Measurements from ENCODE around the gene INSL3. TPM values are rescaled to one million over a fixed set of nuclear protein-coding genes. Genes with fewer than 3 reads are reported as not detected.

The INSL3 gene
- total and polyA plus RNA-seq, 2 donors (not counting 3 experiments of a cell fraction or from before 2014, with no cell fraction given), result not detected

GRCh38 chr19:17796838-17797423 is 24.4 kb downstream of the INSL3 start:
- H3K9me1 ChIP-seq (replicated peaks; ENCODE audit: control insufficient read depth, extremely low read depth, insufficient read depth, low read length), result no peaks in the 10 kb centered on the region
- H3K79me2 ChIP-seq (ENCODE audit: control insufficient read depth, insufficient read depth, low read length), result no peaks in the 10 kb centered on the region
- dilution Hi-C loops (cut with MboI; ENCODE audit: extremely low pct_ligation_motif_present, low sequenced_read_pairs), result no loop called here
- no peak overlapping the region for H3K4me3 ChIP-seq (replicated peaks in 1 of 3; ENCODE audit: insufficient read depth in 1 of 3, low read depth in 1 of 3, low read length in 3 of 3)
- no peaks in the 10 kb centered on the region for H4K20me1 ChIP-seq (replicated peaks; ENCODE audit: control insufficient read depth, extremely low read depth, insufficient read depth, low read length)
- H3K27me3 ChIP-seq (ENCODE audit: control insufficient read depth in 2 of 2, insufficient read depth in 2 of 2, low read length in 2 of 2), result peaks cover 13 to 14% of the 10 kb centered on the region in 2 experiments
- no peak for DNase-seq (ENCODE audit: low read depth, low spot score)
- BruUV-seq (replicated peaks), result no TSS peak
- FAIRE-seq, result no peak
- peaks cover 3% of the 10 kb centered on the region for H3K4me1 ChIP-seq (ENCODE audit: control insufficient read depth, extremely low read depth, insufficient read depth, low read length)
- no peaks in the 10 kb centered on the region for H3K9me3 ChIP-seq (replicated peaks; ENCODE audit: control insufficient read depth, insufficient read depth, low read length)
- no peaks in the 10 kb centered on the region for H3K36me3 ChIP-seq (ENCODE audit: control insufficient read depth in 2 of 2, extremely low read depth in 1 of 2, insufficient read depth in 2 of 2, low read length in 2 of 2)
- ChIA-PET CTCF (interaction anchor here (1.0 to 1.2 kb wide), 2 partner anchors 14 to 59 kb away, joined by 3 read pairs; no protein-coding TSS in a partner anchor), POLR2A (no interaction called here)
- H3K27ac ChIP-seq (ENCODE audit: insufficient read depth, low read depth, low read length), result no peak overlapping the region
- TF ChIP-seq MYC (IDR thresholded peaks at IDR 0.05; ENCODE audit: low read depth, low read length) (no peak), EZH2 (IDR thresholded peaks at IDR 0.05; ENCODE audit: borderline replicate concordance, low read depth, low read length, severe bottlenecking) (no peak)
- intact Hi-C loops (cut with micrococcal nuclease), result no loop called here
- no peak overlapping the region for H3K4me2 ChIP-seq (ENCODE audit: insufficient read depth, low read length)
- no peak overlapping the region for H2AFZ ChIP-seq (ENCODE audit: low read depth, low read length)
- H3K9ac ChIP-seq (replicated peaks; ENCODE audit: extremely low read depth, insufficient read depth, low read length), result no peak overlapping the region

- DNase-seq (ENCODE audit: low read depth, low spot score), result no peak
- POLR2A ChIA-PET, result interaction anchor here (0.6 kb wide), 1 partner anchor 57 kb away, joined by 3 read pairs; no protein-coding TSS in a partner anchor
Measured at GRCh38 chr19:17796013-17796837, 25.1 kb downstream of the INSL3 start.

More at GRCh38 chr19:17796013-17796837, 25.1 kb downstream of the INSL3 start:
- FAIRE-seq, result no peak
- no TSS peak for BruUV-seq (replicated peaks)
- TF ChIP-seq GATA2 (IDR thresholded peaks at IDR 0.05; ENCODE audit: insufficient read depth, insufficient read length, low read depth, low read length) (no peak), POLR2A (IDR thresholded peaks at IDR 0.05; ENCODE audit: low read depth, low read length) (no peak), MYC (IDR thresholded peaks at IDR 0.05; ENCODE audit: low read depth, low read length) (no peak), EZH2 (IDR thresholded peaks at IDR 0.05; ENCODE audit: borderline replicate concordance, low read depth, low read length, severe bottlenecking) (no peak)
- no peaks in the 10 kb centered on the region for H4K20me1 ChIP-seq (replicated peaks; ENCODE audit: control insufficient read depth, extremely low read depth, insufficient read depth, low read length)
- no peak overlapping the region for H2AFZ ChIP-seq (ENCODE audit: low read depth, low read length)
- intact Hi-C loops (cut with micrococcal nuclease) (no loop called here), dilution Hi-C loops (cut with MboI; ENCODE audit: extremely low pct_ligation_motif_present, low sequenced_read_pairs) (no loop called here)
- no peak overlapping the region for H3K4me3 ChIP-seq (replicated peaks in 1 of 3; ENCODE audit: insufficient read depth in 1 of 3, low read depth in 1 of 3, low read length in 3 of 3)
- no peak overlapping the region for H3K4me2 ChIP-seq (ENCODE audit: insufficient read depth, low read length)
- H3K36me3 ChIP-seq (ENCODE audit: control insufficient read depth in 2 of 2, extremely low read depth in 1 of 2, insufficient read depth in 2 of 2, low read length in 2 of 2), result no peaks in the 10 kb centered on the region
- H3K9me3 ChIP-seq (replicated peaks; ENCODE audit: control insufficient read depth, insufficient read depth, low read length), result no peaks in the 10 kb centered on the region
- H3K9me1 ChIP-seq (replicated peaks; ENCODE audit: control insufficient read depth, extremely low read depth, insufficient read depth, low read length), result no peaks in the 10 kb centered on the region
- no peak overlapping the region for H3K9ac ChIP-seq (replicated peaks; ENCODE audit: extremely low read depth, insufficient read depth, low read length)
- CTCF ChIA-PET, result interaction anchor here (0.6 to 1.2 kb wide), 4 partner anchors 8 to 59 kb away, joined by 3 read pairs; no protein-coding TSS in a partner anchor
- no peaks in the 10 kb centered on the region for H3K79me2 ChIP-seq (ENCODE audit: control insufficient read depth, insufficient read depth, low read length)
- H3K4me1 ChIP-seq (ENCODE audit: control insufficient read depth, extremely low read depth, insufficient read depth, low read length), result peaks cover 3% of the 10 kb centered on the region
- peaks cover 13 to 14% of the 10 kb centered on the region in 2 experiments for H3K27me3 ChIP-seq (ENCODE audit: control insufficient read depth in 2 of 2, insufficient read depth in 2 of 2, low read length in 2 of 2)
- H3K27ac ChIP-seq (ENCODE audit: insufficient read depth, low read depth, low read length), result no peak overlapping the region
